ENCODE data around the gene UMOD.

The UMOD gene

DNA sequence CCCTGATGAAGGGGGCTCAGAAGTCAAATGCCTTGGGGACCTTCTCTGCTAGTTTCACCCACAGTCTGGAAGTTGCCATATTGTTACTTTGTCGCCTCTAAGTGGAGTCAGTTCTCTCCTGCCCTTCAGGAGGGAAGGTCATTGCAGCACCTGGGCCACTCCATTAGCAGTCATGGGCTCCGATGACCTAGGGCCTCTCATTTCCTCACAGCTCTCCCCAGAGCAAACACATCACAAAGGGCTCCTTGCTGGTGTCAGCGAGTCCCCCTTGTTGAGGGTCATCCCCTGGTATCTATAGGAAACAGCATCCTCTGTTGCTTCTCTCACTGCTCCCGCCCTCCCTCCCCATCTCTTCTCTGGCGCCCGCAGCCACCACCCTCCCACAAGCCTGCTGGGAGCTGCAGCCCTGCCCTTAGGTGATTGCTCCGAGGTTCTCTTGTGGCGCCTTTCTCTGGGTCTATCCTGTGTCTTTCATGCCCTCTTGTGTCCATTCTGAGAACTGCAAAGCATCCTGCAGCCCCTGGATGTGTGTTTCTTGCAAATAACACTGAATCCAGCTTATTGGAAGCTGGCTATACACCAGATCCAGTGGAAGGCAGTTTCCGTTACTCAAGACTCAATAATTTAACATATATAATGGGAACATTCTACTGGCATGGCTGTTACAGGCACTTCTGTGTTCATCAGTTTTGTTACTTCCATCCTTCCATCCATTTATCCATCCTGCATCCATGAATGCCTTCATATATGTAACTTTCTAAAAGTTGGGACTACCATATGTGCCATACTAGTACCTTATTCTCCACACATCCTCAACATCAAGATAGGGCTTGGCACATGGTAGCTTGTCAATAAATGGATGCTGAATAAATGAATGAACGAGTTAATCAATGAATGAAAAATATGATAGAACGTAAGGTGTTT lies 30.9 kb upstream of the UMOD start:
- TF ChIP-seq GATA3 (IDR thresholded peaks at IDR 0.05; ENCODE audit: low read depth, low read length) = no peak
- TF ChIP-seq GATA2 (IDR thresholded peaks at IDR 0.05; ENCODE audit: low read depth, low read length) = no peak

DNA sequence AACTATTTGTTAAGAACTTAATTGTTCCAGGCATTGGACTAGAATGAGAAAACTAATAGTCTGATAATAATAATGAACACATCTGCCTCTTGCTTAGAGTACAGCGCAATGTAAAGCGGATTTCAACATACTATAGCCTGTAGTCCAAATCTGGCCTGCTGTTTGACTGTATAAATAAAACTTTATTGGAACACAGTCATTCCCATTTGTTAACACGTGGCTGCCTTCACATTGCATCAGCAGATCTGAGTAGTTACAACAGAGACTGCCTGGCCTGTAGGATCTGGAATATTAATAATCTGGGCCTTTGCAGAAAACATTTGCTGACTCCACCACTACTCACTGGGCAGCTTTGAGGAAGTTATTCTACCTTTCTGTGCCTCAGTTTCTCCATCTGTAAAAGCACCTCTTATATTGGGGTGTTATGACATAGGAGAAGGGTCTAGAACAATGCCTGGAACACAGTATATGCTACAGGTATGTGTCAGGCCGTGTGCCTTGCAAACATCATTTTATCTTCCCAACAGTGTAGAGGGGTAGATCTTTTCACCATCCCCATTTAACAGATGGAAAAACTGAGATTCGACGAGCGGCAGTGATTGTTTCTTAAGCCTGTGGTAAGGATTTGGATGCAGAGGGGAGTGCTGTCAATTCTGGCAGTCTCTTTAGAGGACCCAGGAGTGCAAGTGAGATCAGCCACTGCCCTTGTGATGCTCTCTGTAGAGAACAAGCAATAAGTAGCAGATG lies 29.9 kb upstream of the UMOD start:
- no peak for TF ChIP-seq GATA3 (IDR thresholded peaks at IDR 0.05; ENCODE audit: low read depth, low read length)

DNA sequence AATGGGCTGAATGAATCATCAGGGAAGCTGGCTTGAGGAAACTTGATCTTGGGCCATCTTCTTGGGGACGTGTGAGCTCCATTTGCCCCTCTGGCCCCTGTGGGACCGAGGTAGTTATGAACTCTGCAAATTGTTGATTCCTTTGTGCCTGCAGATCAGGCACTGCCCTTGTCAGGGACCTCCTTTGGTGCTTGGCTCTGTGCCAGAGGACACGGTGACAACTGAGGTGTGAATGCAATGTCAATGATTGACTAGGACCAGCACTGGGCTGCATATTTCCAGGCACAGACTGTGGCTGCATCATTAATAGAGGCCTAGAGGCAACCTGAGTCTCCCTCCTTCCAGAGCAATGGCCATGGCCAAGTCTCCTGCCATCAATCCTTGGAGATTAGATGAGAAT lies 28.3 kb upstream of the UMOD start:
- TF ChIP-seq GATA2 (IDR thresholded peaks at IDR 0.05; ENCODE audit: low read depth, low read length) = no peak
- TF ChIP-seq GATA3 (IDR thresholded peaks at IDR 0.05; ENCODE audit: low read depth, low read length) = no peak

DNA sequence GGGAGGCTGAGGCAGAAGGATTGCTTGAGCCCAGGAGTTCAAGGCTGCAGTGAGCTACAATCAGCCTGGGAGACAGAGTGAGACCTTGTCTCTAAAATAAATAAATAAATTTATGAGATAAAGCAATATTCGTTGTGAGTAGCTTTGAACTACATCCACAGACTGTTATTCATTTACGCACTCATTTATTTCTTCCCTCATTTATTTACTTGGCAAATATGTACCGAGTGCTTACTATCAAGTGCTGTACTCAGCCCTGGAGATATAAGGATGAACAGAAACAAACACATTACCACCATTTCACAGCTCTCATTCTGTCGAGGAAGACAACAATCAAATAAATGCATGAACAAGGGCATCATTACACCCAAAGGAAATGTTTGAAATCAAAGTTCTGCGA lies 24.7 kb upstream of the UMOD start:
- TF ChIP-seq GATA3 (IDR thresholded peaks at IDR 0.05; ENCODE audit: low read depth, low read length) (no peak), GATA2 (IDR thresholded peaks at IDR 0.05; ENCODE audit: low read depth, low read length) (no peak)

DNA sequence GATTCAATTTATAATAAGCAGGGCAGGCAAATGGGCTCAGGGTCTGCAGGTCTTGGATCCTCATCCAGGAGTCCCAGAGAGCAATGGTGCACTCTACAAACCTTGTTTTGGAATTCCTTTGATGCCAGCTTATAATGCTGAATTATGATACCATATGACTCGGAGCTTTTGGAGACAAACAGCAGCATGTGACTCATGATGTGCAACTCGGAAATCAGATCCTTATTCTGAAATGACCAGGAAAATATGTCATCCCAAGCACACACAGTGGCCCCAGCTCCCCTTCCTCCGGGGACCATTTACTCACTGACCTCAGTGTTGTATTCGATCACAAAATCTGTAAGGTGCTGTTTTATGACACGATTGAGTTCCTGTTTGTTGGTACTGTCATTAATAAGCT lies 20.2 kb upstream of the UMOD start:
- TF ChIP-seq GATA2 (IDR thresholded peaks at IDR 0.05; ENCODE audit: low read depth, low read length) = no peak
- no peak for TF ChIP-seq GATA3 (IDR thresholded peaks at IDR 0.05; ENCODE audit: low read depth, low read length)

DNA sequence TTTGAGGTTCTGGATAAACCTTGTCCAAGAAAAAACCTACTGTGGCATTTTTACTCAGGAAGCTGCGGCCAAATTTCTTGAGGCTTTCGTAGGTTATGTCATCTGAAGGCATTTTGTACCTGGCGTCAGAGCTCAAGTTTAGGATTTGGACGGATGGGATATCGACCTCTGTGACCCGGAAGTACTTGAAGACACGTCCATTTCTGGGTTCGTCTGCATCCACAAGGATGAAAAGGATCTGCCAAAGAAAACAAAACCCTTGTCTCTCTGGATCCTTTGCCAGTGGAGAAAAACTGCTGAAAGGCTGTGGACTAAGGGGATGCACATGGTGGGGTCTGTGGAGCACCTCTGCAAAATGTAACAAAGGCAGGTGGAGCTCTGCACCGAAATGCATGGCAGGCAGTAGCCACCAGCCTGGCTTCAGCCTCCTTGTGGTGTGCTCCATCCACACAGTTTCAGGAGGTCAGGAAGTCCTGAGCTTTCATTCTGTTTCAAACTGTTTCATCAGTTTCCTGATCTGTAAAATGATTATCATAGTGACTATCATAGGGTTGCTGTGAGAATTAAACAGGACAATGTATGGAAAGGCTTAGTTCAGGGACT lies 17.0 kb upstream of the UMOD start:
- TF ChIP-seq GATA2 (IDR thresholded peaks at IDR 0.05; ENCODE audit: low read depth, low read length) (no peak), GATA3 (IDR thresholded peaks at IDR 0.05; ENCODE audit: low read depth, low read length) (no peak)

DNA sequence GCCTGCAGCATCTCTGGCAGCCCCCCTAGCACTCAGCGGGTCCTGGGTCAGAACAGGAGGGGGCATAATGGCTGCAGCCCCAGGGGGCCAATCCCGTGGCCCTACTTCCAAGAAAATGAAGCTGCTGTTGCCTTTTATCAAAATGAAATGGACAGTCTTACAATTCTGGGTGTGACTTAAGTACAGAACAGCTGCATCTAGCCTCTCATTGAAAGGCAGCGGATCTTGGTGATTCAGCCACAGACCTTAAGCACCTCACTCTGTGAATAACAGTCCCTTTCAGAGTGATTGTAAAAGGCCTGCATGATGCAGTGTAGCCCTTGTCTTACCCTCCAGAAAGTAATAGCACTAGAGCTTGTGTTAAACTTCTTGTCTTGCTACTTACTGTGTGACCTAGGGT lies 11.5 kb upstream of the UMOD start:
- TF ChIP-seq GATA3 (IDR thresholded peaks at IDR 0.05; ENCODE audit: low read depth, low read length) = no peak
- no peak for TF ChIP-seq GATA2 (IDR thresholded peaks at IDR 0.05; ENCODE audit: low read depth, low read length)

DNA sequence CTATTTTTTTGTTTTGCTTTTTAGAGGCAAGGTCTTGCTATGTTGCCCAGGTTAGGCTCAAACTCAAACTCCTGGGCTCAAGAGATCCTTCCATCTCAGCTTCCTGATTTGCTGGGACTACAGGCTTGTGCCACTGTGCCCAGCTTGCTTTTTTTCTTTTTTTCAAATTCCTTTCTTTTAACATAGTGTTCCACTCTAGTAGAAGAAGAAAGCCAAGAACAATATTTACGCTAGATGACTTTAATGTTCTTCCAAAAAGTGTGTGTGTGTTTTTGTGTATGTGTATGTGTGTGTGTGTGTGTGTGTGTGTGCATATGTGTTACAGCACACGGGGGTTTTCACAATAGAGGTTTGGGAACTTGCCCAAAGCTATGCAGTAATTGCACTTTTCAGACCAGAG lies 10.7 kb upstream of the UMOD start:
- TF ChIP-seq GATA2 (IDR thresholded peaks at IDR 0.05; ENCODE audit: low read depth, low read length) (no peak), GATA3 (IDR thresholded peaks at IDR 0.05; ENCODE audit: low read depth, low read length) (no peak)

DNA sequence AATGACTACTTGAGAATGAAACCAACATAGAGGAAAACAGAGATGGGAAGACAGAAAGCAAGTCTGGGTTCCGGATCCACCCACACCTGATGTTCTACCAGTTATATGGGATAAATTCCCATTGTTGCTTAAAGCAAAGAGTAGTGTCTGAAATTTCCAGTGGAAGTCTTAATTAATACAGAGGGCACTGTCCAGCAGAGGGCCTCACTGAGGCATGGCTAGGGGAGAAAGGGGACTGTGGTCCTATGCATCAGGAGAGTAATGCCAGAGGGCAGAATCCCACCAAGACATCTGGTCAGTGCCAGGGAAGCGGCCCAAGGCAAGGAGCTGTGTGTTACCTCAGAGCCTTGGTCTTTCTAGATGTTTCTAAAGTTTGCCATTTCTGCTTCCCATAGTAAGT lies 7.5 kb upstream of the UMOD start:
- TF ChIP-seq GATA3 (IDR thresholded peaks at IDR 0.05; ENCODE audit: low read depth, low read length) = no peak
- TF ChIP-seq GATA2 (IDR thresholded peaks at IDR 0.05; ENCODE audit: low read depth, low read length) = no peak

DNA sequence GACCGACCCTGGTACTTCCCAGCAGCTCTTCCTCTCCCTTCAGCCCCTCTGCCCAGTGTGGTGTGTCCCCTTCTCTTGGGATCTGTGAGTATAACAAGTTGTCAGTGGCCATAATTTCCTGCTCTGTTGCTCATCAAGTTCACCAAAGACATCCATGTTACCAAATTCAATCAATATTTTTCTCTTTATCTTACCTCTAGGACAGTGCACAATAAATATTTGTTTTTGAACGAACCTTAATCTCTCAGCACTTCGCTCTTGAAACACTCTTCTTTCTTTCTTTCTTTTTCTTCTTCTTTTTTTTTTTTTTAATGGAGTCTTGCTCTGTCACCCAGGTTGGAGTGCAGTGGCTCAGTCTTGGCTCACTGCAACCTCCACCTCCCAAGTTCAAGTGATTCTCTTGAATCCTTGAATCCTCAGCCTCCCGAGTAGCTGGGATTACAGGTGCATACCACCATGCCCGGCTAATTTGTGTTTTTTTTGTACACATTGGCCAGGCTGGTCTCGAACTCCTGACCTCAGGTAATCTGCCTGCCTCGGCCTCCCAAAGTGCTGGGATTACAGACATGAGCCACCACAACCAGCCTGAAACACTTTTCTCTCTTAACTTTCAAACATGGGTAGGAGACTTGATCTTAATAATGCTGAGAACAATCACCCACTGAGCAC lies 2.7 kb upstream of the UMOD start:
- TF ChIP-seq GATA2 (IDR thresholded peaks at IDR 0.05; ENCODE audit: low read depth, low read length) (no peak), GATA3 (IDR thresholded peaks at IDR 0.05; ENCODE audit: low read depth, low read length) (no peak)

DNA sequence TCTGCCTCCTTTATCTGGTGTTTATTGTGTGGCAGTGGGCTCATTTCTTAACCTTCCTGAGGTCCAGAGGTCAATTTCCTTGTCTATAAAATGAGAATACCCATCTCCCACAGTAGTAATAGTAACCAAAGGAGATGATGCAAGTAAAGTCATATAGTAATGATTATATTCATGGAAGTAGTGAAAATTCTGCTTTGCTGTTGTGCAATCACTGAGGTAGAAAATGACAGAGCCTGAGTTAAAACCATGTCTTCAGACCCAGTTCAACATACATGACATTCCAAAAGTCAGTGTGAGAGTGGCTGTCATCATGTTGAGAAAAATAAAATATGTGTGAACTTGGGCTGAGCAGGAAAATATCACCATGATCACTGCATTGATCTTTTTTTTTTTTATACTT lies 864 bp upstream of the UMOD start:
- no peak for TF ChIP-seq GATA2 (IDR thresholded peaks at IDR 0.05; ENCODE audit: low read depth, low read length)
- no peak for TF ChIP-seq GATA3 (IDR thresholded peaks at IDR 0.05; ENCODE audit: low read depth, low read length)

DNA sequence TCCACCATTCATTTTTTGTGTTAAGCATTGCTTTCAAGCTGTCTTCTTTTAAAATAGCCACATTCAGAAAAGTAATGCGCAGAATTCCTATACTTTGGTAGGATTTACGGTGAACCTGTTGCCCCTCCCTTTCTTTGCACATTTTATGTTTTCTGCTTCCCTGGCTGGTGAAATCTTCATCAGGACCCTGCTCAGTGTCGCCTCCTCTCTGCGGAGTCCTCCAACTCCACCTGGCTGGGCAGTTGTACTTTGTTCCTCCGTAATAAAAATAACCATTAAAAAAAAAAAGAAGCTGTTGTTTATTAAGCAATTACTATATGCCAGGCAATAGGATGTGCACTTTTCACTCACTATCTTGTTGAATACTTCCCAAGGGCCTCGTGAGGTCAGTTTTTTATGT lies 2.9 kb downstream of the UMOD start:
- TF ChIP-seq GATA2 (IDR thresholded peaks at IDR 0.05; ENCODE audit: low read depth, low read length) = no peak

DNA sequence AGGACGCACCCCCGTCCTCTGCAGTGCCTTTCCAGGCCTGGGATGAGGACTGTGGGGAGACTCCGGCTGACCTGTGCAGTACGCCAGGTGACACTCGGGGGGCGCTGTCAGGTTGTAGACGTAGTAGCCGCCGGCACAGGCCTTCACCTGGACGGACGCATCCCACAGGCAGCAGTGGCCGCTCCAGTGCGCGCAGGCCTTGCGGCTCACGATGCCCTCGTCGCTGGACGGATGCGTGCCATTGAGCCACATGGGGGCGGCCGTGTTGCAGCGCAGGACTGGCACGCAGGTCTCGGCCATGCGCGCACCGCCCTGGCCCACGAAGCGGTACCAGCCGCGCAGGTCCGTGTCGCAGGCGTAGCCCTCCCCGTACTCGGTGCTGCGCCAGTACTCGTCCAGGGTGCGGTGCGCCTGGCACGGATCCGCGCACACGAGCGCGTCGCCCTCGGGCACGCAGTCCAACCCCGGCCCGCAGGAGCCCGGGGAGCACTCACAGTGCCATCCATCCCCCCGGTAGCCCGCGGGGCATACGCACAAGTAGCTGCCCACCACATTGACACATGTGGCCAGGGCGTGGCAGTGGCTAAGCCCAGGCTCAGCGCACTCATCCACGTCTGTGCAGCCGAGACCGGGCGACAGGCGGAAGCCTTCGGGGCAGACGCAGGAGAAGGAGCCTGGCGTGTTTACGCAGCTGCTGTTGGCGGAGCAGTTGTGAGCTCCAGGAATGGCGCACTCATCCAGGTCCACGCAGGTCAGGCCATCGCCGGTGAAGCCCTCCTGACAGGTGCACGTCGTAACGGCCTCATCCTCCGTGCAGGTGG lies 3.9 kb downstream of the UMOD start:
- no peak for TF ChIP-seq GATA3 (IDR thresholded peaks at IDR 0.05; ENCODE audit: low read depth, low read length)
- no peak for TF ChIP-seq GATA2 (IDR thresholded peaks at IDR 0.05; ENCODE audit: low read depth, low read length)

Measured in SH-SY5Y (cell line).